H9 (cell line): ENCODE results near the gene DCAF11. TPM values are rescaled to one million over a fixed set of nuclear protein-coding genes. Genes with fewer than 3 reads are reported as not detected.

Experiments
- DNase-seq: peaks from one replicate; pipeline ENCODE4 v3.0.0-alpha.2; 2017
- H2AFZ ChIP-seq: one replicate; pipeline ENCODE4 v1.6.1; 2013; ENCODE audit warnings: mild to moderate bottlenecking, low read length, control low read depth, moderate library complexity
- H2AK5ac ChIP-seq: 2 replicates; pipeline ENCODE4 v1.6.1; 2013; ENCODE audit warnings: low read length, control low read depth, mixed read lengths; ENCODE audit not compliant: insufficient read length
- H2BK120ac ChIP-seq: one replicate; pipeline ENCODE4 v1.6.1; 2013; ENCODE audit warnings: low read depth, mild to moderate bottlenecking, low read length, control low read depth, inconsistent platforms; ENCODE audit not compliant: poor library complexity, severe bottlenecking
- H2BK12ac ChIP-seq: 2 replicates; pipeline ENCODE4 v1.6.1; 2013; ENCODE audit warnings: low read length, control low read depth, mixed read lengths, low read depth; ENCODE audit not compliant: insufficient read length
- H2BK15ac ChIP-seq: 2 replicates; pipeline ENCODE4 v1.6.1; 2013; ENCODE audit warnings: low read depth, low read length, control low read depth
- H2BK20ac ChIP-seq: one replicate; pipeline ENCODE4 v1.6.1; 2013; ENCODE audit warnings: low read depth, mild to moderate bottlenecking, low read length, control low read depth, inconsistent platforms; ENCODE audit not compliant: poor library complexity, severe bottlenecking
- H2BK5ac ChIP-seq: 2 replicates; pipeline ENCODE4 v1.6.1; 2013; ENCODE audit warnings: low read length, control low read depth, mixed read lengths; ENCODE audit not compliant: insufficient read length
- H3K14ac ChIP-seq: 2 replicates; pipeline ENCODE4 v1.6.1; 2013; ENCODE audit warnings: low read length, control low read depth; ENCODE audit not compliant: insufficient read depth
- H3K18ac ChIP-seq: 2 replicates; pipeline ENCODE4 v1.6.1; 2013; ENCODE audit warnings: low read depth, mild to moderate bottlenecking, mixed read lengths, low read length, control low read depth; ENCODE audit not compliant: insufficient read length
- H3K23ac ChIP-seq: 2 replicates; pipeline ENCODE4 v1.6.1; 2013; ENCODE audit warnings: low read length, control low read depth, mixed read lengths, low read depth; ENCODE audit not compliant: insufficient read length
- H3K23me2 ChIP-seq: 2 replicates; pipeline ENCODE4 v1.6.1; 2013; ENCODE audit warnings: low read depth, mild to moderate bottlenecking, mixed read lengths, low read length, control low read depth; ENCODE audit not compliant: insufficient read length, poor library complexity, severe bottlenecking
- H3K27ac ChIP-seq: 2 replicates; pipeline ENCODE4 v1.5.1; 2013; ENCODE audit warnings: low read length, control low read depth, mixed read lengths, low read depth; ENCODE audit not compliant: insufficient read length
- H3K27me3 ChIP-seq: 2 replicates; pipeline ENCODE4 v1.6.1; 2013; ENCODE audit warnings: low read length, control low read depth, inconsistent platforms; ENCODE audit not compliant: insufficient read depth
- H3K4ac ChIP-seq: 2 replicates; pipeline ENCODE4 v1.6.1; 2013; ENCODE audit warnings: low read depth, mild to moderate bottlenecking, control low read depth, inconsistent platforms, low read length, moderate library complexity
- H3K4me1 ChIP-seq: 2 replicates; pipeline ENCODE4 v1.6.1; 2013; ENCODE audit warnings: low read length, control low read depth, inconsistent platforms; ENCODE audit not compliant: insufficient read depth
- H3K4me2 ChIP-seq: 2 replicates; pipeline ENCODE4 v1.6.1; 2013; ENCODE audit warnings: low read length, control low read depth, mixed read lengths; ENCODE audit not compliant: insufficient read length, insufficient read depth
- H3K56ac ChIP-seq: 2 replicates; pipeline ENCODE4 v1.6.1; 2013; ENCODE audit warnings: low read depth, mild to moderate bottlenecking, mixed read lengths, low read length, control low read depth; ENCODE audit not compliant: insufficient read length
- H3K79me1 ChIP-seq: 2 replicates; pipeline ENCODE4 v1.6.1; 2013; ENCODE audit warnings: low read depth, mild to moderate bottlenecking, moderate library complexity, low read length, control low read depth, inconsistent platforms; ENCODE audit not compliant: insufficient read depth, poor library complexity, severe bottlenecking
- H3K79me2 ChIP-seq: 2 replicates; pipeline ENCODE4 v1.6.1; 2013; ENCODE audit warnings: low read length, control low read depth, inconsistent platforms; ENCODE audit not compliant: insufficient read depth
- H3K9ac ChIP-seq: 2 replicates; pipeline ENCODE4 v1.6.1; 2013; ENCODE audit warnings: low read length, control low read depth, mixed read lengths; ENCODE audit not compliant: insufficient read length; ENCODE audit errors: extremely low read depth
- H3K9me3 ChIP-seq: one replicate; pipeline ENCODE4 v1.6.1; 2013; ENCODE audit warnings: low read depth, low read length, inconsistent platforms; ENCODE audit not compliant: control insufficient read depth
- H3T11ph ChIP-seq: one replicate; pipeline ENCODE4 v1.6.1; 2013; ENCODE audit warnings: mild to moderate bottlenecking, low read length, control low read depth, inconsistent platforms
- H4K20me1 ChIP-seq: one replicate; pipeline ENCODE4 v1.6.1; 2013; ENCODE audit not compliant: control insufficient read depth, insufficient read length, insufficient read depth
- H4K5ac ChIP-seq: 2 replicates; pipeline ENCODE4 v1.6.1; 2013; ENCODE audit warnings: low read depth, mild to moderate bottlenecking, mixed read lengths, low read length, control low read depth; ENCODE audit not compliant: insufficient read length
- H4K8ac ChIP-seq: replicated peaks from 2 replicates; pipeline ENCODE4 v1.6.1; 2013; ENCODE audit warnings: low read length, control low read depth, mixed read lengths, low read depth; ENCODE audit not compliant: insufficient read length
- H4K91ac ChIP-seq: 2 replicates; pipeline ENCODE4 v1.6.1; 2013; ENCODE audit warnings: low read depth, mild to moderate bottlenecking, moderate library complexity, mixed read lengths, low read length, control low read depth; ENCODE audit not compliant: insufficient read length
- H3K27ac Mint-ChIP-seq, 3 experiments: 2 replicates in 2 of 3; 3 replicates in 1 of 3; pipeline ENCODE4 v1.8.0; 2020 to 2021; ENCODE audit warnings: mixed read lengths in 3 of 3, mild to moderate bottlenecking in 1 of 3, moderate library complexity in 1 of 3
- H3K27me3 Mint-ChIP-seq: 2 replicates; pipeline ENCODE4 v1.8.0; 2021; ENCODE audit warnings: low read depth, mild to moderate bottlenecking, moderate library complexity, mixed read lengths
- H3K36me3 Mint-ChIP-seq, 3 experiments: 2 replicates in 2 of 3; 3 replicates in 1 of 3; pipeline ENCODE4 v1.8.0; 2020 to 2021; ENCODE audit warnings: low read depth in 3 of 3, mixed read lengths in 3 of 3; ENCODE audit not compliant: insufficient read depth in 1 of 3
- H3K4me1 Mint-ChIP-seq, 2 experiments: 2 replicates each; pipeline ENCODE4 v1.8.0; 2020; ENCODE audit warnings: mixed read lengths in 2 of 2
- H3K4me3 Mint-ChIP-seq, 2 experiments: 2 replicates in 1 of 2; 3 replicates in 1 of 2; pipeline ENCODE4 v1.8.0; 2020 to 2021; ENCODE audit warnings: mild to moderate bottlenecking in 2 of 2, mixed read lengths in 2 of 2, moderate library complexity in 1 of 2
- H3K9me3 Mint-ChIP-seq, 2 experiments: 2 replicates in 1 of 2; 3 replicates in 1 of 2; pipeline ENCODE4 v1.8.0; 2020; ENCODE audit warnings: mild to moderate bottlenecking in 2 of 2, mixed read lengths in 2 of 2, moderate library complexity in 1 of 2
- WGBS: extraction: QIAGEN DNeasy Blood & Tissue Kit; methylation state at CpG from one replicate; pipeline ENCODE4 v1.1.7; 2013; ENCODE audit warnings: missing lambda C conversion rate, low lambda C conversion rate, mixed read lengths; ENCODE audit not compliant: insufficient read length; ENCODE audit errors: extremely low coverage; 5-methylcytosine and 5-hydroxymethylcytosine counted together
- total RNA-seq: library from RNA; stranded (reverse); gene quantifications from 2 replicates; pipeline ENCODE4 v1.2.1, GENCODE V29; 2021
- TF ChIP-seq, protein P1 (sequence below): fragments of 200-600 bp; sonication (generic); conservative IDR thresholded peaks from 3 replicates; pipeline ENCODE4 v1.8.0; 2021; ENCODE audit warnings: antibody characterized with exemption, mild to moderate bottlenecking

The DCAF11 gene
- total RNA-seq, 1 experiment from 2014 or later: 73.4 TPM

DNA sequence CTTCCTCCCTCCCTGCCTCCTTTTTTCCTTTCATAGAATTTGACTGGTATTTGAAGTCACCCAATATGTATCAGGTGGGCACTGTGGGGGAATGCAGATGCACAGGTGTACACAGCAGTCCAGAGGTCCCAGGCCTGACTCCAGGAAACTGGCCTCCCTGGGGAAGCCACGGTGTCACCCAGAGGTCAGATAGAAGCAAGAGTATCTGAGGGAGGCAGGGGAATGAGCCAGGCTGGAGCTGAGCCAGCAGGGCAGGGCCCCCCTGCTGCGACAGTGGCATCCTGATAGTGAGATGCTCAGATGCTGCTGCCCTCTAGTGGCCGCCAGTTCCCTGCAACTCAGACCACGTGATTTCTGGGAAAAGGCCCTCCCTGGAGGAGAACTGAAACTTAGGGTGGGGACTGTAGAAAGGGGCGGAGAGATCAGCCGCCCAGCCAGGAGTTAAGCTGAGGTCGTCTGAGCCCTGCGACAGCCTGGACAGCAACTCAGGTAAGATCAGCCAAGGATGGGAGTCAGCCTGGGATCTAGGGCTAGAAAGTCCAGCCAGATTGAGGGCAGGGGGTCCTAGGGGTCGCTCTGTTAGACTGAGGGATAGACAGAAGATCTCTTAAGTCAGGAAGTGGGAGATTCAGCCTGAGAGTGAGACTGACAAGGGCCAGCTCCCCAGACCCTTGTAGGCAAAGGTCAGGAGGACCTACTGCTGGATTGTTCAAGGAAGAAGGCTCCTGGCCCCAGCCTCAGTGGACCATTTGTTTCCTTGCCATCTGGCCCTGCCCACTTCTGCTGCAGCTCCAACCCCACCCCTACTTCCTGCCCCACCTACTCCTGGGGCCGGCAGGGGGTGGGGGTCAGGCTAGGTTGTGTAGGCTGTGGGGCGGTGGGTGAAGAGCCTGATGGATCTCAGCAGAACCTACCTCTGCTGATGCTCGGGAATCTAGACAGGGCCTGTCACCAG lies 46.5 kb downstream of the DCAF11 start, which contains the start of gene IRF9:
Gene IRF9, plus strand, starts transcription at position 416 of the 955 bp plus-strand sequence. CDS start 880 bp downstream, outside the sequence.
- Histone ChIP-seq H3K4me2 (peak within 1 kb of the TSS; percentile 31), H3T11ph (no peak within 1 kb of the TSS), H3K4me1 (no peaks in the 10 kb centered on the region), H2AFZ (no peak within 1 kb of the TSS), H3K9me3 (no peaks in the 10 kb centered on the region), H4K20me1 (no peaks in the 10 kb centered on the region), H3K79me1 (no peaks in the 10 kb centered on the region), H3K4ac (no peak within 1 kb of the TSS), H3K56ac (no peak within 1 kb of the TSS), H3K27me3 (no peaks in the 10 kb centered on the region), H3K27ac (no peak within 1 kb of the TSS), H2AK5ac (no peak within 1 kb of the TSS), H3K79me2 (no peaks in the 10 kb centered on the region), H2BK12ac (no peak within 1 kb of the TSS), H2BK20ac (no peak within 1 kb of the TSS), H3K23ac (no peak within 1 kb of the TSS), H2BK120ac (no peak within 1 kb of the TSS), H4K91ac (no peak within 1 kb of the TSS), H3K23me2 (no peaks in the 10 kb centered on the region), H2BK15ac (no peak within 1 kb of the TSS), H3K9ac (no peak within 1 kb of the TSS), H3K14ac (0 out of 2 replicates have a peak within 1 kb of the TSS, but pooled peaks have one; percentile 30), H3K18ac (no peak within 1 kb of the TSS), H4K5ac (no peak within 1 kb of the TSS), H4K8ac (no peak within 1 kb of the TSS), H2BK5ac (no peak within 1 kb of the TSS)
- WGBS: no CpG with 5 or more reads among the region's 12 CpGs
- peaks cover 11 to 13% of the 10 kb centered on the region in 2 experiments for H3K4me1 Mint-ChIP-seq
- H3K36me3 Mint-ChIP-seq: peaks cover 21 to 65% (median 54%) of the 10 kb centered on the region in 3 experiments
- no peaks in the 10 kb centered on the region; the same call in 1 of the 2 replicates for H3K27me3 Mint-ChIP-seq
- H3K27ac Mint-ChIP-seq: peak within 1 kb of the TSS; percentile 71 to 96 (median 81)
- H3K9me3 Mint-ChIP-seq: no peaks in the 10 kb centered on the region
- peak within 1 kb of the TSS; percentile 61 to 80 for H3K4me3 Mint-ChIP-seq
- peak; percentile 97 for DNase-seq
- TF ChIP-seq, protein P1, sequence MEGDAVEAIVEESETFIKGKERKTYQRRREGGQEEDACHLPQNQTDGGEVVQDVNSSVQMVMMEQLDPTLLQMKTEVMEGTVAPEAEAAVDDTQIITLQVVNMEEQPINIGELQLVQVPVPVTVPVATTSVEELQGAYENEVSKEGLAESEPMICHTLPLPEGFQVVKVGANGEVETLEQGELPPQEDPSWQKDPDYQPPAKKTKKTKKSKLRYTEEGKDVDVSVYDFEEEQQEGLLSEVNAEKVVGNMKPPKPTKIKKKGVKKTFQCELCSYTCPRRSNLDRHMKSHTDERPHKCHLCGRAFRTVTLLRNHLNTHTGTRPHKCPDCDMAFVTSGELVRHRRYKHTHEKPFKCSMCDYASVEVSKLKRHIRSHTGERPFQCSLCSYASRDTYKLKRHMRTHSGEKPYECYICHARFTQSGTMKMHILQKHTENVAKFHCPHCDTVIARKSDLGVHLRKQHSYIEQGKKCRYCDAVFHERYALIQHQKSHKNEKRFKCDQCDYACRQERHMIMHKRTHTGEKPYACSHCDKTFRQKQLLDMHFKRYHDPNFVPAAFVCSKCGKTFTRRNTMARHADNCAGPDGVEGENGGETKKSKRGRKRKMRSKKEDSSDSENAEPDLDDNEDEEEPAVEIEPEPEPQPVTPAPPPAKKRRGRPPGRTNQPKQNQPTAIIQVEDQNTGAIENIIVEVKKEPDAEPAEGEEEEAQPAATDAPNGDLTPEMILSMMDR: peak; percentile 96
